GM19455 (cell line): ENCODE results near the gene ZCCHC24.

Source experiments
- ATAC-seq: cut with Tn5 transposase; IDR thresholded peaks from one replicate; pipeline ENCODE4 v1.9.1; 2021; ENCODE audit not compliant: unreplicated experiment

The ZCCHC24 gene

DNA sequence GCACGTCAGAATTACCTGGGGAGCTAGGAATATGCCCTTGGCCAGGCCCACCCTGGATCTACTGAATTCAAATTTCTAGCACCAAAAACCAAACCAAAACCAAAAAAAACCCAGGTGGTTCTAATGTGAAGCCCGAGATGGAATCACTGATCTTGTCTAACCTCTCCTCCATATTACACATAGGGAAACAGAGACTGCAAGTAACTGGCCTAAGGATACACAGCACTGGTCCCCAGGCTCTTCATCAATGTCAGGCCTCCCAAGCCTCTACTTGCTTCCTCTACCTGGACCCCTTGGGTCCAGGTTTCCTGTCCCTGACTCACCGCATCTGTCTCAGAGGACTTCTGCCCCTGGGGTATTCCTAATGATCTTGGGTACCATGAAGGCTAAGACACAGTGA is 30.7 kb downstream of the ZCCHC24 start:
- ATAC-seq: no peak

GRCh38 chr10:79413196-79413595 is 32.2 kb downstream of the ZCCHC24 start:
- no peak for ATAC-seq

GRCh38 chr10:79412516-79412915 is 32.9 kb downstream of the ZCCHC24 start:
- no peak for ATAC-seq

GRCh38 chr10:79411546-79412495 is 33.6 kb downstream of the ZCCHC24 start:
- ATAC-seq: no peak

DNA sequence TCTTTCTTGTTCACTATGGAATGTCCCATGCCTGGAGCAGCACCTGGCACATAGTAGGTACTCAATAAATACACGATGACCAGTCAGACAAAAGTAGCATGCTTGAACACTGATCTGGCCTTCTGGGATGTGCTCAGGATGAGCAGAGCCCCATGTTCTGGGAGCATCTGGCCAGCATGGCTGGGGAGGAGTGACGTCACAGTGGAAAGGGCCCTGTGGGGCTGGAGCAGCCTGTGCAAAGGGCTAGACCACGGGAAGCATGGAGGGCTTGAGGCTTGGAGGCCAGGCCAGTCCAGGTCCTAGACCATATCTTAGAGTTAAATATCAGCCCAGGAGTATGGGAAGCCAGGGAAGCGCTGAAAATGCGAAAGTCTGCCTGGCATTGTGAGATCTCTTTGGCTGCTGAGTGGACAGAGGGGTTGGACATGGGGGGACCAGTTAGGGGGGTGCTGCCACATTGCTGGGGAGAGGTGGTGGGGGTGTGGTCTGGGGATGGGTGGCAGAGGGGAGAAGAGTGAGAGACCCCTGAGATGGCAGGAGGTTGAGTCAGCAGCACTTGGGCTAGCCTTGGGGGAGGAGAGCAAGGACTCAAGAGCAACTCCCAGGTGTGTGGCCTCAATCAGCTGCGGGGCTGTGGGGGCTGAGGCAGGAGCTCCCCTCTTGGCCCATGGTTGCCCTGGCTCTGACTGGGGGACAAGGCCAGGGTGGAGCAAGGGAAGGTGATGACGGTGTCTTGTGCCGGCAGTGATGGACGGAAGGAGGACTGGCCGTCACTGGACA is 34.9 kb downstream of the ZCCHC24 start:
- ATAC-seq: no peak

- ATAC-seq: no peak
Observed at GRCh38 chr10:79409726-79410085, 35.7 kb downstream of the ZCCHC24 start.

- no peak for ATAC-seq
Observed at GRCh38 chr10:79409038-79409725, 36.2 kb downstream of the ZCCHC24 start.

DNA sequence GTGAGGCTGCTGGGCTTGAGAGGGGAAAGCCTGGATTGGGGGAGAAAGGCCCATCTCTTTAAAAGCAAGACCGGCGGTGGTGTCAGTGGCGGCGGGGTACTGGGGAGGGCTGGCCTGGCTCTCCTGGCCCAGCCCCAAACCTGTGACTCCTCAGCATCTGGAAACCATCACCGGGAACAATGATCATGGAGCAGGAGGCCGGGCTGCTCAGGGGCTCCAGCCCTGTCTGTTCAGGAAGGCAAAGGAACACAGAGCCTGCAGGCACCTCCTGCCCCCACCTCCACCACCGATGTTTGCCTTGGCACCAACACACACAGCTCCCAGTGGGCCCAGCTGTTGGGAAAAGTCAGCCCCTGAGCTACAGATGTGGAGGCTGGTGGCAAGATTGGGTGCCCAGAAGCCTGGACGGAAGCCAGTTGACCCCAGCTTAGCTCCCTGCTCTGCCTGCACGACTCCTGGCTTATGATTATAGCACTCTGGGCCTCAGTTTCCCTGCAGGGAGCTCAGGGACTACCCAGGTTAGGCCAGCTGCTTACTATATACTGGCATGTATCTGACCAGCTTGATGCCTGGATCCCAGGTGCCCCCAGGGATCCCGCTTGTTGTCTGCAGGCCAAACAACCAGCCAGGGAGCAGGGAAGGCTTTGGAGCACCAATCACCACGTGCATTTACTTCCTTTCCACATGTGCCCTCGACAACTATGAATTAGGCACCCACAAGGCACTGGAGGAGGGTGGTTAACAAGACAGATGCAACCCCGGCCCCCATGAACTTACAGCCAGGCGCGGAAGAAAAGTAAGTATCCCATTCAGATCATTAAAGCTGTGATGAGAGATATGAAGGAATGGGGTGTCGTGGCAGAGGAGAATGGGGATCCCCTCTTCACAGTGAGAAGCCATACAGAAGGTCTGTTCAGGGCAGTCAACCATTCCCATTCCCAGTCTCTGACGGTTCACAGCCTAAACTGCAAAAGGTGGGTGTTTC is 37.3 kb downstream of the ZCCHC24 start:
- ATAC-seq: no peak

DNA sequence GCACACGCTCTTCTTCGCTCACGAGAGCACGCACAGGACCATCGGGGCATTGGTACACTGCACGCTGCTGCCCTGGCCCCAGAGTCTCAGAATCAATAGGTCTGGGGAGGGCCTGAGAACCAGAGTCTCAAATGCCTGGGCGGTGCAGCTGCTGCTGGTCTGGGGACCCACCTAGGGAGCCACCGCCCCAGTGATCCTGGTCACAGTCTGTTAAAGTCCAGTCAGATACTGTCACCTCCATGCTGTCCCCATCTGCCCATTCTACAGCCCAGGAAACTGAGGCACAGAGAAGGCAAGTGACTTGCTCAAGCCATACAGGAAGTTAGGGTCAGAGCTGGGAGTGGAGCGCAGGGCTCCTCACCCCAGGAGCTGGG is 38.0 kb downstream of the ZCCHC24 start:
- no peak for ATAC-seq

- no peak for ATAC-seq
Observed at GRCh38 chr10:79406683-79407422, 38.6 kb downstream of the ZCCHC24 start.

GRCh38 chr10:79405995-79406515 is 39.4 kb downstream of the ZCCHC24 start:
- no peak for ATAC-seq

GRCh38 chr10:79405221-79405994 is 40.0 kb downstream of the ZCCHC24 start:
- no peak for ATAC-seq

- no peak for ATAC-seq
Observed at GRCh38 chr10:79404690-79405131, 40.7 kb downstream of the ZCCHC24 start.

DNA sequence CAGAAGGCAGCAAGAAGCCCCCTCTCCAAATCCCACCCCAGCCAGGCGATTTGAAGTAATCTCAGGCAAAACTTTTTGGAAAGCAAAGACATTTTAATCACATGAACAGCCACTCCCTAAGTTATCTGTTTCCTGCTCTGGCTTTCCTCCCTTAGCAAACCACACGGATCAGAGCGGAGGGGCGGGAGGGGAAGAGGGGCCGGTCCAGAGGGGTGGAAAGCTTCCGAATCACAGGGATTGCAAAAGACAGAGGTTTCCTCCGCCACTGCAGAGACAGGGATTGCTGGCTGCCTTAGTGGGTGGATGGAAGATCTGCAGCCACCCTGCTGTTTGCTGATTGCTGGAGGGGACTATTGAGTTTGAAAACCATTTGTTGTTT is 41.2 kb downstream of the ZCCHC24 start:
- ATAC-seq: no peak

GRCh38 chr10:79403441-79404230 is 41.8 kb downstream of the ZCCHC24 start:
- no peak for ATAC-seq

DNA sequence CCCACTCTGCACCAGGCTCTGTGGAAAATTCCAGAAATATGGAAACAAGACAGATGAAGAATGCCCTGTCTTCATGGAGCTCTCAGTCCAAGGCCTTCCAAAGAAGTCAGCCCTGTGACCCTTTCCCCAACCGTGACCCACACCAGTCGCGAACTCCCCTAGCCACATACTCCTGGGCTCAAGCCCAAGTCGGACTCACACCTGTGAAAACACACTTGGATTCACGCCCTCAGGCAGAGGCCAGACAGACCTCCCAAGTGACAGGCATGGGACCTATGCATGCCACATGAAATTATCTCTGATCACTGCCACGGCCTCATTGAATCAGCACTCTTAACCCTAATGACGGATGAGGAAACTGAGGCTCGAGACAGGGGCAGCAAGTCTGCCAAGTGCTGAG is 42.5 kb downstream of the ZCCHC24 start:
- no peak for ATAC-seq

DNA sequence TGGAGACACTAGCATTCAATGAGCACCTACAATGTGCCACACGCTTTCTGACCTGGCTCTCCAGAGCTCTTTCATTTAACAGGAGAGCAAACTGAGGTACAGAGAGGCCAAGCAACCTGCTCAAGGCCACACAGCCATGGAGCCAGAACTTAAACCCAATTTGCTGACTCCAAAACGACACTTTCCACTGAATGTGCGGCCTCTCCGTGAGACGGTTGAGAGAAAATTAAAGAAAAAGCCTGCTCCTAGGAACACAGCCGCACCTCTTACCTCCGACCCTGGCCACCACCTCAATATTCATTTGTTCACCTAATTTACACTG is 42.8 kb downstream of the ZCCHC24 start:
- no peak for ATAC-seq
